GM23338 (cell line): ENCODE results near the gene PCDHGA9. TPM values are rescaled to one million over a fixed set of nuclear protein-coding genes. Genes with fewer than 3 reads are reported as not detected.

Experiments used
- ATAC-seq: fragments of 200-7000 bp; cut with Tn5 transposase; 3 replicates; pipeline ENCODE4 v1.9.1; 2020
- DNase-seq: peaks from one replicate; pipeline ENCODE4 v3.0.0-alpha.2; 2015; ENCODE audit warnings: low spot score
- H2AFZ ChIP-seq: fragments of 200-600 bp; sonication (generic); 2 replicates; pipeline ENCODE4 v1.8.0; 2016; ENCODE audit warnings: antibody characterized with exemption, mild to moderate bottlenecking, moderate library complexity
- H3F3A ChIP-seq: fragments of 200-600 bp; sonication (generic); replicated peaks from 2 replicates; pipeline ENCODE4 v1.8.0; 2017; ENCODE audit warnings: antibody characterized with exemption, mixed run types, low read depth
- H3K27ac ChIP-seq: fragments of 200-600 bp; sonication (generic); 2 replicates; pipeline ENCODE4 v1.6.1; 2016; ENCODE audit warnings: low read depth
- H3K27me3 ChIP-seq: fragments of 200-600 bp; sonication (generic); 2 replicates; pipeline ENCODE4 v1.8.0; 2016; ENCODE audit warnings: mild to moderate bottlenecking, mixed run types, moderate library complexity; ENCODE audit not compliant: insufficient read depth
- H3K36me3 ChIP-seq: fragments of 200-600 bp; sonication (generic); 2 replicates; pipeline ENCODE4 v1.8.0; 2016; ENCODE audit warnings: mild to moderate bottlenecking; ENCODE audit not compliant: insufficient read depth
- H3K4me1 ChIP-seq: fragments of 200-600 bp; sonication (generic); 2 replicates; pipeline ENCODE4 v1.8.0; 2016; ENCODE audit warnings: mild to moderate bottlenecking, moderate library complexity; ENCODE audit not compliant: insufficient read depth
- H3K4me2 ChIP-seq: fragments of 200-600 bp; sonication (generic); 2 replicates; pipeline ENCODE4 v1.7.1; 2017; ENCODE audit warnings: mixed run types
- H3K4me3 ChIP-seq: fragments of 200-600 bp; sonication (generic); 2 replicates; pipeline ENCODE4 v1.6.1; 2016; ENCODE audit warnings: mixed run types
- H3K79me2 ChIP-seq: fragments of 200-600 bp; sonication (generic); replicated peaks from 2 replicates; pipeline ENCODE4 v1.8.0; 2017; ENCODE audit warnings: mild to moderate bottlenecking; ENCODE audit not compliant: insufficient read depth
- H3K9me2 ChIP-seq: fragments of 200-600 bp; sonication (generic); 2 replicates; pipeline ENCODE4 v1.8.0; 2017; ENCODE audit not compliant: insufficient read depth
- H4K20me1 ChIP-seq: fragments of 200-600 bp; sonication (generic); replicated peaks from 2 replicates; pipeline ENCODE4 v1.8.0; 2017; ENCODE audit warnings: mild to moderate bottlenecking; ENCODE audit not compliant: insufficient read depth
- H3K27ac Mint-ChIP-seq: 2 replicates; pipeline ENCODE4 v1.8.0; 2020; ENCODE audit warnings: inconsistent platforms, mild to moderate bottlenecking, moderate library complexity, mixed read lengths
- H3K27me3 Mint-ChIP-seq: 3 replicates; pipeline ENCODE4 v1.8.0; 2022; ENCODE audit warnings: low read depth, mild to moderate bottlenecking, moderate library complexity, mixed read lengths, inconsistent platforms; ENCODE audit not compliant: insufficient read depth, poor library complexity
- H3K36me3 Mint-ChIP-seq: 3 replicates; pipeline ENCODE4 v1.8.0; 2021; ENCODE audit warnings: low read depth, mild to moderate bottlenecking, inconsistent platforms, moderate library complexity, mixed read lengths
- H3K4me1 Mint-ChIP-seq: 3 replicates; pipeline ENCODE4 v1.8.0; 2020; ENCODE audit warnings: mild to moderate bottlenecking, inconsistent platforms, mixed read lengths
- H3K4me3 Mint-ChIP-seq: 3 replicates; pipeline ENCODE4 v1.8.0; 2021; ENCODE audit warnings: moderate library complexity, mild to moderate bottlenecking, inconsistent platforms, mixed read lengths
- H3K9me3 Mint-ChIP-seq: 3 replicates; pipeline ENCODE4 v1.8.0; 2020; ENCODE audit warnings: moderate library complexity, mild to moderate bottlenecking, inconsistent platforms, mixed read lengths
- JUNB ChIP-seq: IDR thresholded peaks from one replicate; pipeline ENCODE4 v1.6.1; 2016; ENCODE audit warnings: antibody characterized with exemption; ENCODE audit not compliant: unreplicated experiment
- REST ChIP-seq: IDR thresholded peaks from one replicate; pipeline ENCODE4 v1.6.1; 2018; ENCODE audit warnings: antibody characterized with exemption; ENCODE audit not compliant: unreplicated experiment
- ZNF331 ChIP-seq: fragments of 250-450 bp; sonication (Bioruptor Pico); IDR thresholded peaks from 2 replicates; pipeline ENCODE4 v1.5.0; 2020; ENCODE audit warnings: low read depth, mild to moderate bottlenecking, moderate library complexity
- polyA plus RNA-seq: library from polyadenylated mRNA; unstranded; fragments of >200 nt; fragmentation: Nextera tagmentation; extraction: Ambion mirVana; gene quantifications from 2 replicates; pipeline ENCODE4 v1.2.1, GENCODE V29; 2016
- total RNA-seq: library from RNA; depleted of rRNA; stranded (reverse); fragments of >200 nt; shearing (Covaris generic); gene quantifications from 2 replicates; pipeline ENCODE4 v1.2.3, GENCODE V29; 2014
- TF ChIP-seq, protein P1 (sequence below): fragments of 250-450 bp; sonication (Bioruptor Pico); IDR thresholded peaks from 2 replicates; pipeline ENCODE4 v1.5.0; 2020; ENCODE audit warnings: mild to moderate bottlenecking, moderate library complexity

Gene PCDHGA9
- total and polyA plus RNA-seq, 2 experiments from 2014 or later, result 0.50 to 5.5 TPM

- TF ChIP-seq, protein P1, sequence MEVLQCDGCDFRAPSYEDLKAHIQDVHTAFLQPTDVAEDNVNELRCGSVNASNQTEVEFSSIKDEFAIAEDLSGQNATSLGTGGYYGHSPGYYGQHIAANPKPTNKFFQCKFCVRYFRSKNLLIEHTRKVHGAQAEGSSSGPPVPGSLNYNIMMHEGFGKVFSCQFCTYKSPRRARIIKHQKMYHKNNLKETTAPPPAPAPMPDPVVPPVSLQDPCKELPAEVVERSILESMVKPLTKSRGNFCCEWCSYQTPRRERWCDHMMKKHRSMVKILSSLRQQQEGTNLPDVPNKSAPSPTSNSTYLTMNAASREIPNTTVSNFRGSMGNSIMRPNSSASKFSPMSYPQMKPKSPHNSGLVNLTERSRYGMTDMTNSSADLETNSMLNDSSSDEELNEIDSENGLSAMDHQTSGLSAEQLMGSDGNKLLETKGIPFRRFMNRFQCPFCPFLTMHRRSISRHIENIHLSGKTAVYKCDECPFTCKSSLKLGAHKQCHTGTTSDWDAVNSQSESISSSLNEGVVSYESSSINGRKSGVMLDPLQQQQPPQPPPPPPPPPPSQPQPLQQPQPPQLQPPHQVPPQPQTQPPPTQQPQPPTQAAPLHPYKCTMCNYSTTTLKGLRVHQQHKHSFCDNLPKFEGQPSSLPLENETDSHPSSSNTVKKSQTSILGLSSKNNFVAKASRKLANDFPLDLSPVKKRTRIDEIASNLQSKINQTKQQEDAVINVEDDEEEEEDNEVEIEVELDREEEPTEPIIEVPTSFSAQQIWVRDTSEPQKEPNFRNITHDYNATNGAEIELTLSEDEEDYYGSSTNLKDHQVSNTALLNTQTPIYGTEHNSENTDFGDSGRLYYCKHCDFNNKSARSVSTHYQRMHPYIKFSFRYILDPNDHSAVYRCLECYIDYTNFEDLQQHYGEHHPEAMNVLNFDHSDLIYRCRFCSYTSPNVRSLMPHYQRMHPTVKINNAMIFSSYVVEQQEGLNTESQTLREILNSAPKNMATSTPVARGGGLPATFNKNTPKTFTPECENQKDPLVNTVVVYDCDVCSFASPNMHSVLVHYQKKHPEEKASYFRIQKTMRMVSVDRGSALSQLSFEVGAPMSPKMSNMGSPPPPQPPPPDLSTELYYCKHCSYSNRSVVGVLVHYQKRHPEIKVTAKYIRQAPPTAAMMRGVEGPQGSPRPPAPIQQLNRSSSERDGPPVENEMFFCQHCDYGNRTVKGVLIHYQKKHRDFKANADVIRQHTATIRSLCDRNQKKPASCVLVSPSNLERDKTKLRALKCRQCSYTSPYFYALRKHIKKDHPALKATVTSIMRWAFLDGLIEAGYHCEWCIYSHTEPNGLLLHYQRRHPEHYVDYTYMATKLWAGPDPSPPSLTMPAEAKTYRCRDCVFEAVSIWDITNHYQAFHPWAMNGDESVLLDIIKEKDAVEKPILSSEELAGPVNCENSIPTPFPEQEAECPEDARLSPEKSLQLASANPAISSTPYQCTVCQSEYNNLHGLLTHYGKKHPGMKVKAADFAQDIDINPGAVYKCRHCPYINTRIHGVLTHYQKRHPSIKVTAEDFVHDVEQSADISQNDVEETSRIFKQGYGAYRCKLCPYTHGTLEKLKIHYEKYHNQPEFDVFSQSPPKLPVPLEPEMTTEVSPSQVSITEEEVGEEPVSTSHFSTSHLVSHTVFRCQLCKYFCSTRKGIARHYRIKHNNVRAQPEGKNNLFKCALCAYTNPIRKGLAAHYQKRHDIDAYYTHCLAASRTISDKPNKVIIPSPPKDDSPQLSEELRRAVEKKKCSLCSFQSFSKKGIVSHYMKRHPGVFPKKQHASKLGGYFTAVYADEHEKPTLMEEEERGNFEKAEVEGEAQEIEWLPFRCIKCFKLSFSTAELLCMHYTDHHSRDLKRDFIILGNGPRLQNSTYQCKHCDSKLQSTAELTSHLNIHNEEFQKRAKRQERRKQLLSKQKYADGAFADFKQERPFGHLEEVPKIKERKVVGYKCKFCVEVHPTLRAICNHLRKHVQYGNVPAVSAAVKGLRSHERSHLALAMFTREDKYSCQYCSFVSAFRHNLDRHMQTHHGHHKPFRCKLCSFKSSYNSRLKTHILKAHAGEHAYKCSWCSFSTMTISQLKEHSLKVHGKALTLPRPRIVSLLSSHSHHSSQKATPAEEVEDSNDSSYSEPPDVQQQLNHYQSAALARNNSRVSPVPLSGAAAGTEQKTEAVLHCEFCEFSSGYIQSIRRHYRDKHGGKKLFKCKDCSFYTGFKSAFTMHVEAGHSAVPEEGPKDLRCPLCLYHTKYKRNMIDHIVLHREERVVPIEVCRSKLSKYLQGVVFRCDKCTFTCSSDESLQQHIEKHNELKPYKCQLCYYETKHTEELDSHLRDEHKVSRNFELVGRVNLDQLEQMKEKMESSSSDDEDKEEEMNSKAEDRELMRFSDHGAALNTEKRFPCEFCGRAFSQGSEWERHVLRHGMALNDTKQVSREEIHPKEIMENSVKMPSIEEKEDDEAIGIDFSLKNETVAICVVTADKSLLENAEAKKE, result no peak
- no peak for TF ChIP-seq REST
- no peak for TF ChIP-seq ZNF331 (CRISPR knock-in tag)
- no peak for TF ChIP-seq JUNB
These were observed 7.2 kb downstream of the PCDHGA9 start (continued) for GRCh38 chr5:141409598-141410306.

- Histone ChIP-seq H3K79me2 (0 out of 2 replicates have a peak, but pooled peaks cover 4% of the 10 kb centered on the region), H3K4me2 (no peak overlapping the region), H3K27me3 (peaks cover 8% of the 10 kb centered on the region), H4K20me1 (peaks cover 7% of the 10 kb centered on the region; the same call in 1 of the 2 replicates), H2AFZ (no peak overlapping the region), H3F3A (no peaks in the 10 kb centered on the region), H3K27ac (no peak overlapping the region), H3K4me3 (no peak overlapping the region), H3K36me3 (no peaks in the 10 kb centered on the region), H3K4me1 (peaks cover 5% of the 10 kb centered on the region), H3K9me2 (no peaks in the 10 kb centered on the region)
- no peak overlapping the region for H3K27ac Mint-ChIP-seq
- ATAC-seq, result no peak
- no peak for DNase-seq
- peaks cover 14% of the 10 kb centered on the region for H3K4me1 Mint-ChIP-seq
- TF ChIP-seq JUNB, result no peak
- H3K36me3 Mint-ChIP-seq, result peaks cover 43% of the 10 kb centered on the region
- no peak overlapping the region for H3K4me3 Mint-ChIP-seq
- H3K27me3 Mint-ChIP-seq, result peaks cover 18% of the 10 kb centered on the region
- H3K9me3 Mint-ChIP-seq, result peaks cover 38% of the 10 kb centered on the region
These were observed 9.0 kb downstream of the PCDHGA9 start for GRCh38 chr5:141411575-141411974.
